ENCODE measurements around the gene RAB40B. TPM values are rescaled to one million over a fixed set of nuclear protein-coding genes. Genes with fewer than 3 reads are reported as not detected.

The RAB40B gene
- total RNA-seq, 1 experiment from 2014 or later = 22.1 TPM

GRCh38 chr17:82665891-82666290 is 32.6 kb downstream of the RAB40B start (continued):
- TF ChIP-seq JUND (IDR thresholded peaks at IDR 0.05) (no peak), RAD21 (IDR thresholded peaks at IDR 0.05; ENCODE audit: low read depth) (no peak), SP1 (IDR thresholded peaks at IDR 0.05; ENCODE audit: low read depth) (no peak), ELF1 (IDR thresholded peaks at IDR 0.05; ENCODE audit: borderline replicate concordance, low read depth) (no peak), CEBPB (IDR thresholded peaks at IDR 0.05; ENCODE audit: low read depth) (no peak), SIN3A (IDR thresholded peaks at IDR 0.05; ENCODE audit: low read depth) (no peak), EGR1 (IDR thresholded peaks at IDR 0.05; ENCODE audit: low read depth) (no peak), TCF7L2 (IDR thresholded peaks at IDR 0.05; ENCODE audit: borderline replicate concordance, extremely low read depth, insufficient read depth, insufficient read length) (no peak)

GRCh38 chr17:82665217-82665616 is 33.3 kb downstream of the RAB40B start:
- no peaks in the 10 kb centered on the region for H3K36me3 ChIP-seq (ENCODE audit: control insufficient read depth in 1 of 2, insufficient read depth in 2 of 2, low read length in 2 of 2)
- no peak overlapping the region for H3K4me2 ChIP-seq (ENCODE audit: low read length)
- H4K20me1 ChIP-seq (ENCODE audit: insufficient read depth) = no peaks in the 10 kb centered on the region
- H3K9me2 ChIP-seq (ENCODE audit: insufficient read depth) = no peaks in the 10 kb centered on the region
- H3K27me3 ChIP-seq (ENCODE audit: insufficient read depth, low read length) = no peaks in the 10 kb centered on the region
- H3K79me2 ChIP-seq (ENCODE audit: insufficient read depth, low read length) = no peaks in the 10 kb centered on the region
- no peak overlapping the region for H3K9ac ChIP-seq (ENCODE audit: low read length)
- H3K9me3 ChIP-seq (ENCODE audit: control insufficient read depth in 1 of 2, insufficient read depth in 1 of 2, low read depth in 1 of 2, low read length in 2 of 2) = peaks cover 0 to under 1% of the 10 kb centered on the region in 2 experiments; a peak in 1 of 4 replicates
- peaks cover 0 to 8% of the 10 kb centered on the region in 2 experiments; a peak in 1 of 4 replicates for H3K4me1 ChIP-seq (ENCODE audit: control insufficient read depth in 1 of 2, insufficient read depth in 2 of 2, low read length in 2 of 2)
- no peak overlapping the region for H3K27ac ChIP-seq (ENCODE audit: low read depth, low read length)
- H2AFZ ChIP-seq (ENCODE audit: low read depth, low read length, poor library complexity, severe bottlenecking) = no peak overlapping the region
- ChIA-PET RAD21 (ENCODE audit: low non-redundant PET in 1 of 2, low total read pairs in 2 of 2, uncharacterized antibody in 2 of 2, unreplicated experiment in 2 of 2) (no interaction called here), POLR2A (no interaction called here), CTCF (no interaction called here)
- DNase-seq (ENCODE audit: low read depth, low spot score) (no peak), ATAC-seq (no peak)
- H3K4me3 ChIP-seq (replicated peaks in 1 of 2; ENCODE audit: low read depth in 1 of 2, low read length in 2 of 2) = no peak overlapping the region
- no TSS peak for BruUV-seq (replicated peaks)
- TF ChIP-seq POLR2A (IDR thresholded peaks at IDR 0.05; ENCODE audit: borderline replicate concordance, extremely low read depth, insufficient read depth, insufficient read length) (no peak), ZBTB33 (IDR thresholded peaks at IDR 0.05; ENCODE audit: extremely low read depth, insufficient replicate concordance, low read length) (no peak), MAX (IDR thresholded peaks at IDR 0.05) (no peak), EGR1 (IDR thresholded peaks at IDR 0.05; ENCODE audit: low read depth) (no peak), ELF1 (IDR thresholded peaks at IDR 0.05; ENCODE audit: borderline replicate concordance, low read depth) (no peak), FOSL1 (IDR thresholded peaks at IDR 0.05; ENCODE audit: low read depth) (no peak), POLR2AphosphoS5 (IDR thresholded peaks at IDR 0.05; ENCODE audit: low read depth, low read length) (no peak), SIN3A (IDR thresholded peaks at IDR 0.05; ENCODE audit: low read depth) (no peak), CTCF (IDR thresholded peaks at IDR 0.05 in 2 of 3, conservative IDR thresholded peaks at IDR 0.05 in 1 of 3; ENCODE audit: borderline replicate concordance in 1 of 3, insufficient read depth in 1 of 3, low read depth in 2 of 3, low read length in 2 of 3) (no peak), TCF7L2 (IDR thresholded peaks at IDR 0.05; ENCODE audit: borderline replicate concordance, extremely low read depth, insufficient read depth, insufficient read length) (no peak), SRF (IDR thresholded peaks at IDR 0.05; ENCODE audit: low read depth) (no peak), ATF3 (IDR thresholded peaks at IDR 0.05) (no peak), RAD21 (IDR thresholded peaks at IDR 0.05; ENCODE audit: low read depth) (no peak), SP1 (IDR thresholded peaks at IDR 0.05; ENCODE audit: low read depth) (no peak), REST (IDR thresholded peaks at IDR 0.05; ENCODE audit: low read depth) (no peak), EZH2phosphoT487 (IDR thresholded peaks at IDR 0.05; ENCODE audit: borderline replicate concordance) (no peak)
- intact Hi-C loops (cut with micrococcal nuclease) = no loop called here
